SHP77 treated with DMSO at 0.1 percent for 48 hours (cell line): ENCODE data around the gene BARX1.
"Not testable (repeated sequence)": the region's sequence is repeated elsewhere in the genome, so short reads cannot be mapped to it uniquely, and the experiment has no call there.

Experiments used
- DNase-seq: peaks from one replicate; lab custom pipeline; 2025; lab: John Stamatoyannopoulos, UW

Gene BARX1, protein sequence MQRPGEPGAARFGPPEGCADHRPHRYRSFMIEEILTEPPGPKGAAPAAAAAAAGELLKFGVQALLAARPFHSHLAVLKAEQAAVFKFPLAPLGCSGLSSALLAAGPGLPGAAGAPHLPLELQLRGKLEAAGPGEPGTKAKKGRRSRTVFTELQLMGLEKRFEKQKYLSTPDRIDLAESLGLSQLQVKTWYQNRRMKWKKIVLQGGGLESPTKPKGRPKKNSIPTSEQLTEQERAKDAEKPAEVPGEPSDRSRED

DNA sequence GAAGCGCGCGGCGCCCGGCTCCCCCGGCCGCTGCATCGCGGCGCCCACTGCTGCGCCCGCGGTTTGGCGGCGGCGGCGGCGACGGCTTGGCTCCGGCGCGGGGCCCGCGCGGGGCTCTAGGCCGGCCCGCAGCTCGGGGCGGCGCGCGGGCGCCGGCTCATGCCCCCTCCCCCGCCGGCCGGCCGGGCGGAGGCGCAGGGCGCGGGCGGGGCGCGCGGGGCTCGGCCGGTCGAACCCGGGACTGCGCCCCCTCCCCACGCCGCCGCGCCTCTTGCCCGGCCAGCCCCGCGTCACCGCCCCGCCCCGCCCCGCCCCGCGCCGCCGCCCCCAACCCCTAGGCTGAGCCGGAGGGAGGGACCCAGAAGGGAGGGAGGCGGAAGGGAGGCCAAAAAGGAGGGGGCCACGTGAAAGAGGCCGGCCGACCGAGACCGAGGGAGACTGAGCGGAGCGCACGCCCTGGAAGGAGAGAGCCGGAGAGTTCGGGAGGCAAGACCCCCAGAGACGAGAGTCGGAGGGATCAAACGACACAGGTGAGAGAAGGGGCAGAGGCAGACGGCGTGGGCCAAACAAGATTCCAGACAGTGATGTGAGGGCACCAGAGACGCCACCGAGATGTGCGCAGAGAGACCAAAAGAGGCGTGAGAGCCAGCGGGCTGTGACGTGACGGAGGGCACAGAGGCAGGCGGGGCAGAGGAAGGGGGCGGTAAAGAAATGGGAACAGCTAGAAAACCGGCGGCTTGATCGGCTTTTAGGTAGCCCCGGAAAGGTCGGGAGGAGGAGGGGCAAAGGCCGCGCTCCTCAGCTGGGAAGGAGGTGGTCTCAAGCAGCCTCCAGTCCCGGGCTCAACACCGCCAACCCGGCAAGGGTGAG, at the start of gene BARX1:
Gene BARX1 (minus strand): TSS at position 245 of the 870 bp plus-strand sequence. CDS start 209 bp downstream, at position 36.
- no peak for DNase-seq

DNA sequence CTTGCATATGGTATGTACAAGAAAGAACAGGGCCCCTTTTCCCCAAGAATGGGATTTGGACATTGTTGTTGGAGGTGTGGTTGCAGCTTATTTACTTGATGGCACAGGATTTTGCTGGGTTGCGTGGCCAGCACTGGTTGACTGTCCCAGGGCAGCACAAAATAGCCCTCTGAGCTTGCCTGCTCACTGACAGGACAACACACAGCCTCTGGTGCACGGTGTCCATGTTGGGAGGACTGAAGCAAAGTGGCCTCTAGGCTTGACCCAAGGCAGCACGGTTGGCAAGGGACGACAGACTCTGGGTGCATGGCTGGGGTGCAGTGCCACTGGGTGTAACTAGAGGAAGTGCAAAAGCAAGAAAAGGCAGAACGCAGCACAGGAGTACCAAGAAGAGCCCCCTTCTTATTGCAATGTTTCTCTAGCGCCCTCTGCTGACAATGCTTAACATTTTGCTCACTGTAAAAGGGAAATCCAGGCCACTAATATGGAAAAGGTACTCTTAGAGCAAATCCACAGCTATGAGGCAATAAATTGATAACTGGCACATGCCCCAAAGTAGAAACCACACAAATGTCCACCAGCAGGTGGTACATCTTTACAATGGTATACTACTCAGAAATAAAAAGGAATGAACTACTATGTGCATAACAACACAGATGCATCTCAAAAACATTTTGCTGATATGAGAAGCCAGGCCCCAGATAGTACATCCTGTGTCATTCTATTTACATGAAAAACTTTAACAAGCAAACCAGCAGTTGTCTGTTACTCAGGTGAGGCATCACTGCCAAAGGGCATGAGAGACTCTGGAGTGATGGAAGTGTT, 47.4 kb upstream of the BARX1 start:
- peak; percentile 55 for DNase-seq

DNA sequence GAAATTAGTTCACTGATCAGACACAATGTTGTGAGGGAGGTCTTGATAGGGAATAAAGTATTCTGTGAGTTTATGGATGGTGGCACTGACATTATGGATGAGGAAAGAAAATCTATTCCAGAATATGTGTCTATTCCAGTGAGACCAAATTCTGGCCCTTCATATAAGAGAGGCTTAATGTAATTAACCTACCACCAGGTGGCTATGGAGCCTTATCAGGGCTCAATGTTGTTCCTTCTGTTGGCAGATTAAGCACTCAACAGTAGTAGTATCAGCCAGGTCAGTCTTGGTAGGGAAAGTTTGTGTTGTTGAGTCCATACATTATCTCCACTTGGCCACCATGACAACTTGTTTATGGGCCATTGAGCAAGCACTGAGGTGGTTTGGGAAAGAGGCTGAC, 41.7 kb upstream of the BARX1 start:
- DNase-seq: no peak

DNA sequence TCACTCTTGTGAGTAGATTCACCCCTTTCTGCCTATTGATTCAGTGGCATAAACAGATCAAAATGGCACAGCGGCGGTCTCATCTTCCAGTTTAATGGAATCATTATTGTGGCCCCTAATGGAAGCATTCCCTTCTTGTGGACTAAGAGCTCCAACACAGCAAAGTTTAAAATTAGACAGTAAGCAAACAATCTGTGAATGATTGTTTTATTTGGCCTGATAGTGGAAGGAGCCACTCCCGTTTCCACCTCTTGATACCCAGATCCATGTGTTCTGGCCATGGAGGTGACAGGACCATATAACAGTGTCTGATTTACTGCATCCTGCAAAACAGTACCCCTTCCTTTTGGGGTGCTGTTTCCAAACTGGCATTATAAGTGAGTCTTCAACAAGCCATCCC, 41.2 kb upstream of the BARX1 start:
- no peak for DNase-seq

DNA sequence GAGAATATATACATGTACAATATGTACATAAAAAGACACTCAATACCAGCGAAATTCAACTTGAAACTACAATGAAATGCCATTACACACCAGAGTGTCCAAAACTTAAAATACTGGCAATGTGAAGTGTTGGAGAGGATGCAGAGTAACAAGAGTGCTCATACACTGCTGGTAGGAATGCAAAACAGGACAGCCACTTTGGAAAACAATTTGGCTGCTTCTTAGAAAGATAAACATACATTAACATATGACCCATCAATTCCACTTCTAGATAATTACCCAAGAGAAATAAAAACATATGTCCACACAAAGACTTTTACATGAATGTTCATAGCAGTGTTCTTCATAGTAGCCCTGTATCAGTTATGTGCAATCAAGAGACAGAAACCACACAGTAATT, 39.4 kb upstream of the BARX1 start:
- DNase-seq: no peak

DNA sequence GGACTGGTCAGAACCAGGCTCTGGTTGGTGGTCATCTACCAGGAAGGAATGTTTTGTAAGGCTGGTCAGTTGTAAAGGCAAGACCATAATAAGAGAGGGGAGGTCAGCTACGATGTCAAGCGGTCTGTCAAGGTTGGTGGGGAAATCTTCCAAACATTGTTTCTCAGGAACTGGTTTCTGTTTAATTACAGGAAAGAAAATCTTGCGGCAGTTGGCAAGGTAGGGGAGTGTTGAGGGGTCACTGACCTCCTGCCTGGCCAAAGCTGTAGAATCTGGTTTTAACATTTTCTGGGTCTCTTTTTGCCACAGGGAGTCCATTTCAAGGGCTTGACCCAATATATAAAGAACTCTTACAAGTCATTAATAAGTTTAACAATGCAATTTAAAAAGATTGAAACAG, 39.0 kb upstream of the BARX1 start:
- no peak for DNase-seq

DNA sequence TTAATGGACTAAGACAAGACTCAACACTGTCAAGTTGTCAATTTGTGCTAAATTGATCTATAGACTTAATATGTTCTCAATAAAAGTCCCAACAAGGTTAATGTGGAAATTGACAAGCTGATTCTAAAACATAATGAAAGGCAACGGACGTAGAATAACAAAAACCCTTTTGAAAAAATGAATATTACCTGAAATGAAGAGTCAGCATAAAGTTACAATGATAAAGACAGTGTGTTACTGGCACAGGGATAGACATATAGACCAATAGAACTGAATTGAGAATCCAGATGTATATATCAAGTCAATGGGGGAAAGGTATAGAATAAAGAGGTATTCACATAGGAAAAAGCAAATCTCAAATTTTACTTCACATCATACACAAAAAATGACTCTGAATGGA, 37.7 kb upstream of the BARX1 start:
- DNase-seq: no peak

DNA sequence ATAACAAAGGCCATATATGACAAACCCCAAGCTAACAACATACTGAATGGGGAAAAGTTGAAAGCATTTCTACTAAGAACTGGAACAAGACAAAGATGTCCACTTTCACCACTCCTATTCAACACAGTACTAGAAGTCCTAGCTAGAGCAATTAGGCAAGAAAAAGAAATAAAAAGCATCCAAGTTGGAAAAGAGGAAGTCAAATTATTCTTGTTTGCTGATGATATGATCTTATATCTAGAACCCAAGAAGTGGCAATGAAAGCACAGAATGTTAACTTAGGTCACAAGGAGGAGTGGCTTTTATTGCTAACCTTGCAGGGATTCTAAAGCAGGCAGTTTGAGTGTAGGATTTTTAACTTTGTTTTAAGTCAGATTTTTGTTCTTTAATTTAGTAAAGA, 35.3 kb upstream of the BARX1 start:
- DNase-seq: no peak

DNA sequence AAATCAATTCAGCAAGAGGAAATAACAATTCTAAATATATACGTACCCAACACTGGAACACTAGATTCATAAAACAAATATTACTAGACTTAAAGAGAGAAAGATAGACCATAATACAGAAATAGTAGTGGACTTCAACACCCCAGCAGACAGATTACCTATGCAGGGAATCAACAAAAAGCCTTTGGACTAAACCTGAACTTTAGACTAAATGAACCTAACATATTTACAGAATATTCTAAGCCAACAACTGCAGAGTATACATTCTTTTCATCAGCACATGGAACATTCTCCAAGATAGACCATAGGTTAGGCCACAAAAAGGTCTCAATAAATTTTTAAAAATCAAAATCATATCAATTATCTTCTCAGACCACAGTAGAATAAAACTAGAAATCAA, 32.9 kb upstream of the BARX1 start:
- no peak for DNase-seq

DNA sequence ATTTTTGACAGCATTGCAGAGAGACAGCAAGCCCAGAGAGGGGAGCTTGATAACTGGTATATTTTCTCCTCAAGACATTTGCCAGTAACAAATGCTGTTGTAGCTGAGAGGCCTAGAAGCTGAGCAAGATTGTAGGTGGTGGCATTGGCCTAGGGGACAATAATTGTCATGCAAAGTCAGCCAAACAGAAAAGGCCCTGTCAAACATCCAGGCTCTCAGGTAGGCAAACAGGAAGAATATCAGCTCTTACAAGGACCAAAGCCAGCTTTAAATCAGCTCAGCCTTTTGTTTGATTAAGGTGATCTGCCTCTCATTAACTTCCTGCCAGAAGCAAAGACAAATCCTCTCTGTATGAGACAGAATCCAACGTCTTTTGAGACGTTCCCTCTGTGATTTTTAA, 29.7 kb upstream of the BARX1 start:
- no peak for DNase-seq

DNA sequence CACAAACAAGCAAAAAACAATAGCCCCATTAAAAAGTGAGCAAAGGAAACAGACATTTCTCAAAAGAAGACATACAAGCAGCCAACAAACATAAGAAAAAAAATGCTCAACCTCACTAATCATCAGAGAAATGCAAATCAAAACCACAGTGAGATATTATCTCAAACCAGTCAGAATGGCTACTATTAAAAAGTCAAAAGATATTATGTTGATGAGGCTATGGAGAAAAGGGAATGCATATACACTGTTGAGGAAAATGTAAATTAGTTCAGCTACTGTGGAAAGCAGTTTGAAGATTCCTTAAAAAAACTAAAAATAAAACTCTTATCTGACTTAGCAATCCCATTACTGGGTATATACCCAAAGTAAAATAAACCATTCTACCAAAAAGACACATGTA, 28.7 kb upstream of the BARX1 start:
- DNase-seq: no peak

DNA sequence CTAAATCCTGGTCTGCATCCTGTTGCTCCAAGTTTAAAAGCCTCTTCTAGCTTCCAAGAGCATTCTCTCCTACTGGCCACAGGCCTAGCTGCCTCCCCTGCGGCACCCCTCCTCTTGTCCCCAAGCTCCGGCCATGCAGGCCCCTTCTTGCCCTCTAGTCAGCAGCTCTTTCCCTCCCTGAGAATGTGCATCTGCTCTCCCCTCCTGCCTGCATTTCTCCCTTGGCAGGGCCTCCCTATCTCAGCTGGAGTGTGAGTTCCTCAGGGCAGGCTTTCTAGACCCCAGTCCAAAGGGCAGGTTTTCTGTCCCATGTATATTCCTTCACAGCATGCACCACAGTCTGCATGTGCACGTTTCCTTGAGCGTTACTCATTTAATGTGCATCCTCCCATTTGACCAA, 24.6 kb upstream of the BARX1 start:
- DNase-seq: no peak

DNA sequence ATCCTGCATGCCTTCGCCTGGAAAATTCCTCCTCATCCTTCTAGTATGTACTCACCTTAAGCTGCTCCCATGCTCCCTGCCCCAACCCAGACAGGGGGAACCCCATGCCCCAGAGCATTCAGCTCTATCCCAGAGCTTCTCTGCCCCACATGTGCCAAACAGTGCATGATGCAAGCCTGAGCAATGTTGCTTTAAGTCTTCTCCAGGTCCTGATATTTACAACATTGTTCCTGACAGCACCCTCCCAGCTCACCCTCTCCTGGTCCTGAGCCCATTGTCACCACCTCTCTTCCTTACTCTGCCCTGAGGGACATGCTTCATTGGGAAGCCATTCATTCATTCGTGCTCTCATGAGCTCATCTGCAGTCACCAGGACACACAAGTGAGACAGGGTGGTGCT, 23.4 kb upstream of the BARX1 start:
- no peak for DNase-seq

DNA sequence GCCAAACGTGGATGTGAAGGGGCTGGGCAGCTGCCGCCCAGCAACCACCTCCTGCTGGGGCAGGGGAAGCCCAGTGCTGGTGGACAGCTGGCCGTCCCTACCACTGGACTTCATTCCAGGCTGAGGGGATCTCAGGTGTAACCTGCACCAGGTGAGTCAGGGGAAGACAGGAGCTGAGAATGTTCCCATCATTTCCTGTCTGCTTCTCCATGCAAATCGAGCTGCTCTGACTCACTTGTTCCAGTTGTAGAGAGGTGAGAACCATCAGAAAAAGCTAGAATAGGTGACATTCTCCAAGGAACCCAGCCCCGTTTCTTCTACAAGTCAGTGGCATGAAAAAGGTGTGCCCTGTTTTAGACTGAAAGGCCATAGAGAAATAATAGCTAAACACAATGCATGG, 21.8 kb upstream of the BARX1 start:
- no peak for DNase-seq

DNA sequence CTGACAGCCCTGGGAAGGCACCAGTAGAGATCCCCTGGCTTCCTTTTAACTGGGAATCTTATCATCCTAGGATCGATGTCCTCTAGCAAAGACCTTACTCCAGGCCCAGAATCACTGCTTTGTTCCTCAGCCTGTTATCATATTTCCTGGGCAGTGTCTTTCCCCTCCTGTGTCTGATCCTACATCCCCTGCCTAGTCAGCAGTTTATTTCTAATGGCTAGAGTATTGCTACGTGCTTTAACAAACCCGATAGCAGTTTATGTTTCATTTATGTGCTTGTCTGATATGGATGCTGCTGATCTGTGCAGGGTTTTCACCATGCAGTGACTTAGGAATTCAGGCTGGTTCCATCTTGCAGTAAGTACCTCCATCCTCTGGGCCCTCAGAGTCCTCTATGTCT, 20.9 kb upstream of the BARX1 start:
- no peak for DNase-seq

DNA sequence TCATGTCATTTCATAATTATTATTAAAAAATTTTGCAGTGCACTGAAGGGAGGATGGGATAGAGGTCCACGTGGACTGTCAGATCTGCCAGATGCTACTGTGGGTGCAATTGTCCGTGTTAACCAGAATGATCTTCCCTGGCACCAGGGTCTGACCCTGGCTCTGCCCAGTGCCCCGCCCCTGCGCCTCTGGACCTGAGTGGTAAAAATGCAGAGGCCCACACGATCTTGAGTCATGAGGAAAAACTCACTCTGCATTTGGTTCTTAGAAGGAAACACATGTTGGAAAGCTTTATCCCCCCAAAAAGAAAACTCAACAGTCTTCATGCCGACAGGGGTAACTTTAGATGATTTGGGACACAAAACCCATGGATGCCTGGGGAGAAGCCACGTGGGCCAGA, 20.1 kb upstream of the BARX1 start:
- DNase-seq: no peak

DNA sequence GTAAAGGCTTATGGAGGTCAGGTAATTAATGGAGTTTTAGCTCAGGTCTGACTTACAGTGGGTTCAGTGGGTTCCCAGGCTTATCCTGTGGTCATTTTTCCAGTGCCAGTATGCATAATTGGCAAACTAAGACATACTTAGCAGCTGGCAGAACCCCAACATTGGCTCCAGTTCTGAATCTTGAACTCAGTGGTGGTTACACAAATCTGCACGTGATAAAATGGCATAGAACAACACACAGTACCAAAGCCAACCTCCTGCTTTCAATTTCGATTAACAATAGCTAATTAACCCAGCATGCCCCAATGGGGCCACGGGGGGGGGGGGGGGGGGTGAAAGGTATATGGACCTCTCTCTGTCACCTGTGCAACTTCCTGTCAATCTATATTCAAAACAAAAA, 19.0 kb upstream of the BARX1 start:
- DNase-seq: no peak

DNA sequence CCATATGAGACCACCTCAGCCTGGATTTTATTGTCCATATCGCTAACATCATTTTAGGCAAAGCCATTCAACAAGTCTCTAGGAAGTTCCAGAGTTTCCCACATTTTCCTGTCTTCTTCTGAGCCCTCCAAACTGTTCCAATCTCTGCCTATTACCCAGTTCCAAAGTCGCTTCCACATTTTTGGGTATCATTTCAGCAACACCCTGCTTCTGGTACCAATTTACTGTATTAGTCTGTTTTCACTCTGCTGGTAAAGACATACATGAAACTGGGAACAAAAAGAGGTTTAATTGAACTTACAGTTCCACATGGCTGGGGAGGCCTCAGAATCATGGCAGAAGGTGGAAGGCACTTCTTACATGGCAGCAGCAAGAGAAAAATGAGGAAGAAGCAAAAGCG, 17.5 kb upstream of the BARX1 start:
- not testable (repeated sequence) for DNase-seq

DNA sequence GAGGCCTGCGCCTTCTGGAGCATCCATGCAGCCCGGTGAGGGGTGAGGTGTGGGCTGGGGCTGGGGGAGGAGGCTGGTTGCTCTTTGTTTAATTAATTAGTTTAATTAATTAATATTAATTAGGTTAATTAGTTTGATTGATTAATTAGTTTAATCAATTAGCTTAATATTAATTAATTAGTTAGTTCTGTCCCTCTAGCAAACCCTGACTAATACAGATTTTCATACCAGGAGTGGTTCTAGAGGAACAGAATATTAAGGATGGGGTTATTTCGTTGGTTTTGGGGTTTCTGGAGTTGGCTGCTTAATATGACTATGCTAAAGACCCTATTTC, 14.1 kb upstream of the BARX1 start:
- no peak for DNase-seq

DNA sequence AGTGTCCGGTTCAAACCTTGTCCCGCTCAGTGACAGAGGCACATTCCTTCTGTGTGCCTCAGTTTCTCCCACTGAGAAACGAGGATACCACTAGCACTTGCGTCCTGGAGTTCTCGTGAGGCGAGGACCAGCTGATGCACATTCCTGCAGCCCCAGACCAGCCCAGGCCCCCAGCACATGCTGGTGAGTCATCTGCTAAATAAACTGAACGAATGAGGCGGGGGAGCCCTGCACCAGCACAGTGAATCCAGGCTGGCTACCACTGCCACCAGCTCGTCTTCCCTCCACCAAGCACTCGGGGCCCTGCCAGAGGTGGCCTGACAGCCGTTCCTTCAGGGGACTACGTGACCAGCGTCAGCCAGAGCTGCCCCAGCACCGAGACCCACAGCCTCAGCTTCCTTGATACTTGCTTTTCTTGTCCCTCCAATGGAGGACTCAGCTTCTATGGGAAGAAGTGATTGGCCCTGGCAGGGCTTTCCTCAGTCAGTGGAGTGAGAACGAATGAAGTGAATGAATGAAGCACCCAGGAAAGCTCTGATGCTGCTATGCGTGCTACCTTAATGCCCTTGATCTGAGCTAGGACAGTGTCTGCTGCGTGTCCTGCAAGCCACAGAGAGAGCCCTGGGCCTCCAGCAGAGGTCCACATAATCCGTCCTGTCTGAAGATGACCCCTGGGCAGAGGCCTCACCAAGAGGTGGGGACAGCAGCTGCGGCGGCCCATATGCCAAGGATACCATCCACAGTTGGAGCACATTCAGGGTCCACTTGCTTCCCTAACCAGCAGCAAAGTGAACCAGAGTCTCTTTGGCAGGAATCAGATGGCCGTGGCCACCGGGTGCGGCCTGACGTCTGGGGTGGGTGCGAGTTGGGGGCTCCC, 13.5 kb upstream of the BARX1 start:
- no peak for DNase-seq

DNA sequence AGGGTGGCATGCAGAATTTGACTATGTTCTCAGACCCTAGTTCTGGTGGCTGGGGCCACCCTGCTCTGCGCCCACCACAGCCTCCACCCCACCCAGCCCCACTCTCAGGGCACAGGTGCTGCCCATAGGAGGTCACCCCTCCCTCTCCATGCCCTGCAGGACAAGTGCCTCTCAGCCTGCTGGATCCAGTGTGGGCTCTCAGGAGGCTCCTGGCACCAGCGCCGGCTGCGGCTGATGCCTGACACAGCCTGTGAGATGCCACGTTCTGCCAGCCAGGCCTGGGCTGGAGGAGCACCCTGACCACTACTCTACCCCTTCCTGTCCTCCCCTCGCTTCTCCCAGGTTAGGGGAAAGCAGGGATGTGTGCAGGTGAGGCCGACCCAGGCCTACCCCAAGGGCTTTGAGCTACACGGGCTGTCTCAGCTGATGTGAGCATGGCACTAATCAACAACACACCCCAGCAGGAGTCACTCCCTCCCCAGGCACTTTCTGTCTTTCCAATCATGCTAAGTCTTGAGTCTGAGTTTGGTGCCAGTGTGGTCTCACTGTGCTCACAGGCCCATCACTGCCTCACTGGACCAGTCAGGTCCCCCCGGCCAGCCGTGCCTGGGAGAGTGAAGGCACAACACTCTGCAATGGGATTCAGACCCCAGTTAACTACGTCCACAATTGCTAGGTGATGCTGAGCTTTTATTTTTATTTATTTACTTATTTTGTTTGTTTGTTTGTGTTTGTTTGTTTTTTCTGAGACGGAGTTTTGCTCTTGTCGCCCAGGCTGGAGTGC, 12.1 kb upstream of the BARX1 start:
- DNase-seq: no peak
